Astrocyte (in vitro differentiated cells and primary cell): Measurements from ENCODE around the gene BSN.

Experiments used
- EZH2 ChIP-seq: IDR thresholded peaks from 2 replicates; pipeline ENCODE4 v1.6.1; 2012; ENCODE audit warnings: mild to moderate bottlenecking, low read length, inconsistent platforms; ENCODE audit not compliant: insufficient read depth
- TF ChIP-seq, protein P1 (sequence below): IDR thresholded peaks from 2 replicates; pipeline ENCODE4 v1.5.1; 2011; ENCODE audit warnings: low read depth, mild to moderate bottlenecking, inconsistent platforms, low read length, moderate library complexity; ENCODE audit not compliant: insufficient read depth

- TF ChIP-seq, protein P1, sequence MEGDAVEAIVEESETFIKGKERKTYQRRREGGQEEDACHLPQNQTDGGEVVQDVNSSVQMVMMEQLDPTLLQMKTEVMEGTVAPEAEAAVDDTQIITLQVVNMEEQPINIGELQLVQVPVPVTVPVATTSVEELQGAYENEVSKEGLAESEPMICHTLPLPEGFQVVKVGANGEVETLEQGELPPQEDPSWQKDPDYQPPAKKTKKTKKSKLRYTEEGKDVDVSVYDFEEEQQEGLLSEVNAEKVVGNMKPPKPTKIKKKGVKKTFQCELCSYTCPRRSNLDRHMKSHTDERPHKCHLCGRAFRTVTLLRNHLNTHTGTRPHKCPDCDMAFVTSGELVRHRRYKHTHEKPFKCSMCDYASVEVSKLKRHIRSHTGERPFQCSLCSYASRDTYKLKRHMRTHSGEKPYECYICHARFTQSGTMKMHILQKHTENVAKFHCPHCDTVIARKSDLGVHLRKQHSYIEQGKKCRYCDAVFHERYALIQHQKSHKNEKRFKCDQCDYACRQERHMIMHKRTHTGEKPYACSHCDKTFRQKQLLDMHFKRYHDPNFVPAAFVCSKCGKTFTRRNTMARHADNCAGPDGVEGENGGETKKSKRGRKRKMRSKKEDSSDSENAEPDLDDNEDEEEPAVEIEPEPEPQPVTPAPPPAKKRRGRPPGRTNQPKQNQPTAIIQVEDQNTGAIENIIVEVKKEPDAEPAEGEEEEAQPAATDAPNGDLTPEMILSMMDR, result no peak
- TF ChIP-seq EZH2, result no peak
Measured at GRCh38 chr3:49654176-49654825, 100.0 kb downstream of the BSN start.
